ENCODE measurements around the gene ACTA2. TPM values are rescaled to one million over a fixed set of nuclear protein-coding genes. Genes with fewer than 3 reads are reported as not detected.

ACTA2 gene
- total RNA-seq, 3 donors from 2014 or later = 87.9 to 1,054 (median 1,036) TPM

DNA sequence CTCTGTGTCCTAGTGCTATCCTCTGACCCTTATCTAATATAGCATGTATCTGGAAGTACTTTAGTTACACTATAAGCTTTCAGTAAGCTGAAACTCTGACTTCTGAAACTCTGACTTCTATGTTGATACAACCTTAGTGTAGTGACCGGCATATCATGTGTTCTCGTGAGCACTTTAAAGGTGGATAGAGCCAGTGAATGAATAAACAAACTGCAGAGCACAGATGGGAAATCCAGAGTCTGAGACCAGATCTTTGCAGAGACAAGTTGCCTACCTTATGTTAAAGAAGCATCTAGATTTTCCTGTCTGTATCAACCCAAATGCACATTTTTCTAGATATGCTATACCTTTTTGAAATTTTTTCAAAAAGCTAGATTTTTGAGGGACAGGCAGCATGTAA, 3.5 kb downstream of the ACTA2 start:
- DNase-seq (ENCODE audit: low spot score in 2 of 2) = no peak
- no peak for TF ChIP-seq POLR2AphosphoS5 (IDR thresholded peaks at IDR 0.05)
- no peak for TF ChIP-seq POLR2A (IDR thresholded peaks at IDR 0.05)
- TF ChIP-seq, protein P1, sequence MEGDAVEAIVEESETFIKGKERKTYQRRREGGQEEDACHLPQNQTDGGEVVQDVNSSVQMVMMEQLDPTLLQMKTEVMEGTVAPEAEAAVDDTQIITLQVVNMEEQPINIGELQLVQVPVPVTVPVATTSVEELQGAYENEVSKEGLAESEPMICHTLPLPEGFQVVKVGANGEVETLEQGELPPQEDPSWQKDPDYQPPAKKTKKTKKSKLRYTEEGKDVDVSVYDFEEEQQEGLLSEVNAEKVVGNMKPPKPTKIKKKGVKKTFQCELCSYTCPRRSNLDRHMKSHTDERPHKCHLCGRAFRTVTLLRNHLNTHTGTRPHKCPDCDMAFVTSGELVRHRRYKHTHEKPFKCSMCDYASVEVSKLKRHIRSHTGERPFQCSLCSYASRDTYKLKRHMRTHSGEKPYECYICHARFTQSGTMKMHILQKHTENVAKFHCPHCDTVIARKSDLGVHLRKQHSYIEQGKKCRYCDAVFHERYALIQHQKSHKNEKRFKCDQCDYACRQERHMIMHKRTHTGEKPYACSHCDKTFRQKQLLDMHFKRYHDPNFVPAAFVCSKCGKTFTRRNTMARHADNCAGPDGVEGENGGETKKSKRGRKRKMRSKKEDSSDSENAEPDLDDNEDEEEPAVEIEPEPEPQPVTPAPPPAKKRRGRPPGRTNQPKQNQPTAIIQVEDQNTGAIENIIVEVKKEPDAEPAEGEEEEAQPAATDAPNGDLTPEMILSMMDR (IDR thresholded peaks at IDR 0.05) = no peak
- Histone ChIP-seq H3K27me3 (no peaks in the 10 kb centered on the region), H3K4me1 (no peaks in the 10 kb centered on the region), H3K36me3 (no peaks in the 10 kb centered on the region), H3K27ac (peak overlapping the region; percentile 65 to 67), H3K9me3 (no peaks in the 10 kb centered on the region), H3K4me3 (peak overlapping the region; percentile 26 to 65 (median 45))
- intact Hi-C loops (cut with DNase I; ENCODE audit: low total_unique reads) = no loop called here

DNA sequence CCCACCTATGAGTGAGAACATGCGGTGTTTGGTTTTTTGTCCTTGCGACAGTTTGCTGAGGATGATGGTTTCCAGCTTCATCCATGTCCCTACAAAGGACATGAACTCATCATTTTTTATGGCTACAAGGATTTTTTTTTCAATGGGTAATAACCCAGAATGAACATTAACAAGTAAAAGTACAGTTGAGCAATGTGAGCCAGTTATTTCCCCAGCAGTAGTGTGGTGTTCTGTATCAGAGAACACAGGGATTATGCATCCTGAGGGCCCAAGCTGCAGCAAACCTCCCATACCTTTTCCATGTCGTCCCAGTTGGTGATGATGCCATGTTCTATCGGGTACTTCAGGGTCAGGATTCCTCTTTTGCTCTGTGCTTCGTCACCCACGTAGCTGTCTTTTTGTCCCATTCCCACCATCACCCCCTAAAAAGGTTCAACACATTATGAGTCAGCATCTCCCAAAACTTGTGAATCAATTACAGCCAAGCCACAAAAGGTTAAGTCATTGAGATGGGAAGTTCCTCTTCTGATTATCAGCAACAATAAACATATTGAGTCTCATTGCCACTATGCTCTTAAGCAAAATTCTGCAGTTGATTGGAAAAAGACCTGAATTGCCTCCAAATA, 5.5 kb downstream of the ACTA2 start:
- H3K4me3 ChIP-seq = peak overlapping the region; percentile 26 to 45 (median 29)
- H3K9me3 ChIP-seq = no peaks in the 10 kb centered on the region
- DNase-seq (ENCODE audit: low spot score in 2 of 2) = no peak
- TF ChIP-seq, protein P1 (IDR thresholded peaks at IDR 0.05) = no peak
- TF ChIP-seq POLR2AphosphoS5 (IDR thresholded peaks at IDR 0.05) (no peak), POLR2A (IDR thresholded peaks at IDR 0.05) (no peak)
- intact Hi-C loops (cut with DNase I; ENCODE audit: low total_unique reads) = no loop called here
- H3K27me3 ChIP-seq = no peaks in the 10 kb centered on the region
- H3K36me3 ChIP-seq = no peaks in the 10 kb centered on the region
- H3K4me1 ChIP-seq = no peaks in the 10 kb centered on the region
- H3K27ac ChIP-seq = peak overlapping the region in 1 of 2 donors; percentile 40

DNA sequence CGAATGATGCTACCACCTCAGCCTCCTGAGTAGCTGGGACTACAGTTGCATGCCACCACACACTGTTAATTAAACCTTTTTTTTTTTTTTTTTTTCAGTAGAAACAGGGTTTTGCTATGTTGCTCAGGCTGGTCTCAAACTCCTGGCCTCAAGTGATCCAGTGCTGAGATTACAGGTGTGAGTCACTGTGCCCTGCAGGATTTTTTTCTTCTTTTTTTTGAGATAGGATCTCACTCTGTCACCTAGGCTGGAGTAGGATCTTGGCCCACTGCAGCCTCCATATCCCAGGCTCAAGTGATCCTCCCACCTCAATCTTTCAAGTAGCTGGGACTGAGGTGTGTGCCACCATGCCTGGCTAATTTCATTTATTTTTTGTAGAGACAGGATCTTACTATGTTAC, 6.4 kb downstream of the ACTA2 start:
- Histone ChIP-seq H3K9me3 (no peaks in the 10 kb centered on the region), H3K36me3 (no peaks in the 10 kb centered on the region), H3K4me3 (peak overlapping the region in 1 of 3 donors; percentile 13), H3K27me3 (no peaks in the 10 kb centered on the region), H3K4me1 (no peaks in the 10 kb centered on the region), H3K27ac (no peak overlapping the region)
- intact Hi-C loops (cut with DNase I; ENCODE audit: low total_unique reads) = no loop called here
- DNase-seq (ENCODE audit: low spot score in 2 of 2) = no peak
- TF ChIP-seq POLR2AphosphoS5 (IDR thresholded peaks at IDR 0.05) = no peak
- TF ChIP-seq POLR2A (IDR thresholded peaks at IDR 0.05) = no peak
- TF ChIP-seq, protein P1 (IDR thresholded peaks at IDR 0.05) = no peak

DNA sequence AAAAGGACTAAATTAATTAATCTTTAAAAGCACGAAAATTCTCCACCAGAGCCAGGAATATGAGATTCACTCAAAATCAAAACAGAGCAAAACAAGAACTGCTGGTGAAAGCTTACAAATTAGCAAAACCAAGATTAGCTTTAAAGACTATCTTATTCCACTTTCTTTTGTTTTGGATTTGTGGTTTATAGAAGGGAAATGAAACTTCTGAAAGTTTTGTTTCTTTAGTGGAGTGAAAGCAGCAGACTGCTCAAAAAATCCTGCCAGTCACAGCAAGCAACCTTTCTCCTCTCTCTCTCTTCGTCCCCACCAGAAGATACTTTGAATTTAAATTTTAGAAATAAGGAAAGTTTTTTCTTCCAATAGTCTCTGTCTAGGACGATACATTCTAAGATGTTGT, 7.8 kb downstream of the ACTA2 start:
- TF ChIP-seq POLR2AphosphoS5 (IDR thresholded peaks at IDR 0.05) (no peak), POLR2A (IDR thresholded peaks at IDR 0.05) (no peak)
- TF ChIP-seq, protein P1 (IDR thresholded peaks at IDR 0.05) = no peak
- H3K9me3 ChIP-seq = no peaks in the 10 kb centered on the region
- no peaks in the 10 kb centered on the region for H3K36me3 ChIP-seq
- H3K4me1 ChIP-seq = no peaks in the 10 kb centered on the region
- intact Hi-C loops (cut with DNase I; ENCODE audit: low total_unique reads) = loop anchor here (5.0 kb wide), 1 partner anchor 47 kb away; the partner anchor contains the start of gene FAS
- H3K4me3 ChIP-seq = no peak overlapping the region
- H3K27me3 ChIP-seq = no peaks in the 10 kb centered on the region
- H3K27ac ChIP-seq = no peak overlapping the region
- no peak for DNase-seq (ENCODE audit: low spot score in 2 of 2)

DNA sequence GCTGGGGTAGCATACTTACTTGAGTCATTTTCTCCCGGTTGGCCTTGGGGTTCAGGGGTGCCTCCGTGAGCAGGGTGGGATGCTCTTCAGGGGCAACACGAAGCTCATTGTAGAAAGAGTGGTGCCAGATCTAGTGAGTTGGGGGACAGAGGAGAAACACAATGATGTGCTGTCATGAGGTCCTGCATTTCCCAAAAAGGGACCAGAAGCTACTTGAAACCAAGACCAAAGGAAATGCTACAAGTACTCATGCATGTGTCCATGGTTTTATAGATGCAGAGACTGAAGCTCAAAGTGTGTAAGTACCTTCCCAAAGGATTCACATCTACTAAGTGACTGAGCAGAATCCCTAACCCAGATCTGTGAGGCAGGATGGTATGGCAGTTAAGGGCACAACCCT, 8.8 kb downstream of the ACTA2 start:
- H3K36me3 ChIP-seq = no peaks in the 10 kb centered on the region
- no peak for DNase-seq (ENCODE audit: low spot score in 2 of 2)
- H3K4me1 ChIP-seq = no peaks in the 10 kb centered on the region
- TF ChIP-seq POLR2AphosphoS5 (IDR thresholded peaks at IDR 0.05) (peak in 1 of 3 donors; percentile 62), POLR2A (IDR thresholded peaks at IDR 0.05) (no peak)
- H3K4me3 ChIP-seq = no peak overlapping the region
- no peaks in the 10 kb centered on the region for H3K27me3 ChIP-seq
- peak overlapping the region in 1 of 2 donors; percentile 55 for H3K27ac ChIP-seq
- intact Hi-C loops (cut with DNase I; ENCODE audit: low total_unique reads) = loop anchor here (5.0 kb wide), 1 partner anchor 49 kb away; the partner anchor contains the start of gene FAS
- H3K9me3 ChIP-seq = no peaks in the 10 kb centered on the region
